Posterior vena cava (tissue), 2 donors: Measurements from ENCODE around the gene IFITM1. TPM values are rescaled to one million over a fixed set of nuclear protein-coding genes. Genes with fewer than 3 reads are reported as not detected.
"Not testable (repeated sequence)": the region's sequence is repeated elsewhere in the genome, so short reads cannot be mapped to it uniquely, and the experiment has no call there.

Experiments
- DNase-seq: peaks from one replicate; pipeline ENCODE4 v3.0.0-alpha.2; 2020; ENCODE audit warnings: low spot score
- intact Hi-C, 2 donors: fragments of 100-400 bp; cut with DNase I; formaldehyde crosslinking; loops; one replicate each; pipeline versions ENCODE4 v1.14.1 to v1.14.2; 2022 to 2023
- total RNA-seq, 2 donors: library from RNA; stranded (reverse); fragmentation: NEBNext Ultra II Directional; extraction: Animal tissue kit (Norgen Biotek cat#: 25700); gene quantifications; one replicate each; pipeline ENCODE4 v1.2.1, GENCODE V29; 2021
- donor health status: DM: yes; HTN: yes; CAD: no.
- donor health status: DM: yes; HTN: yes; CAD: no.

IFITM1 gene
- total RNA-seq, 2 donors from 2014 or later: 205 to 275 TPM

- DNase-seq: no peak
- intact Hi-C loops: no loop called here
These were observed 9.8 kb upstream of the IFITM1 start for GRCh38 chr11:304061-304506.

GRCh38 chr11:304915-305843, 8.7 kb upstream of the IFITM1 start:
- peak; percentile 86 for DNase-seq
- intact Hi-C loops: loop anchor here (5.0 kb wide), 1 partner anchor 52 kb away; no protein-coding TSS in a partner anchor

- no peak for DNase-seq
- intact Hi-C loops: loop anchor here (5.0 kb wide), 1 partner anchor 51 kb away; no protein-coding TSS in a partner anchor
These were observed 8.0 kb upstream of the IFITM1 start for GRCh38 chr11:305844-306211.

GRCh38 chr11:306645-307371, 7.0 kb upstream of the IFITM1 start:
- intact Hi-C loops: loop anchor here (5.0 kb wide), 1 partner anchor 50 kb away; no protein-coding TSS in a partner anchor
- no peak for DNase-seq

DNA sequence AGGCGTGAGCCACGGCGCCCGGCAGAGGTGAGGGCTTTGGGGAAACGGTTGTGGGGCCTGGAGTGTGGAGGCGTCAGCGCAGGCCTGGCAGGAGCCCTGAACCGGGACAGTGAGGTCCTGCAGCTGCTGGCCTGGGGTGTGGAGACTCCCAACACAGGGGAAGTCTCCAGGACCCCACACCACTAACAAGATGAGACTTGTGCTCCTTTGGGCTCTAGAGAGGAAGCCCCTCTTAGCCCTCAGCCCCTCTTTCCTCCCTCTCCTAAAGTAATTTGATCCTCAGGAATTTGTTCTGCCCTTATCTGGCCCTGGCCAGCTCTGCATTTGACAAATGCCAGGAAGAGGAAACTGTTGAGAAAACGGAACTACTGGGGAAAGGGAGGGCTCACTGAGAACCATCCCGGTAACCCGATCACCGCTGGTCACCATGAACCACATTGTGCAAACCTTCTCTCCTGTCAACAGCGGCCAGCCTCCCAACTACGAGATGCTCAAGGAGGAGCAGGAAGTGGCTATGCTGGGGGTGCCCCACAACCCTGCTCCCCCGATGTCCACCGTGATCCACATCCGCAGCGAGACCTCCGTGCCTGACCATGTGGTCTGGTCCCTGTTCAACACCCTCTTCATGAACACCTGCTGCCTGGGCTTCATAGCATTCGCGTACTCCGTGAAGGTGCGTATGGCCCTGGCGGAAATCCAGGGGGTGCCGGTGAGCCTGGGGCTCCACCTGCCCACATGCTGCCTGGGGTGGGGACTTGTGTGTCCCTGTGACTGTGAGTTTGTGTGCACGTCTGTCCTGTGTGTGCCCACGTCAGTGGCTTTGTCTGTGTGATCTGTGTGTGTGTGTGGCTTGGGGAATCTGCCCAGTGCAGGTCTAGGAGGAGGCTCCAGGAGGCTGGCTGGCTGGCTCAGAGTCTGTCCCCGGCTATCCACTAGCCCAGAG, 5.8 kb upstream of the IFITM1 start, which contains the start of gene IFITM2:
IFITM2 (plus strand) TSS at position 51 of the 943 bp plus-strand sequence; CDS start at position 428, 377 bp downstream.
- intact Hi-C loops: loop anchor here (5.0 kb wide), 1 partner anchor 49 kb away; no protein-coding TSS in a partner anchor
- DNase-seq: peak; percentile 94

GRCh38 chr11:308740-309665, 4.8 kb upstream of the IFITM1 start:
- intact Hi-C loops: loop anchor here (5.0 kb wide), 1 partner anchor 48 kb away; no protein-coding TSS in a partner anchor
- peak; percentile 75 for DNase-seq

DNA sequence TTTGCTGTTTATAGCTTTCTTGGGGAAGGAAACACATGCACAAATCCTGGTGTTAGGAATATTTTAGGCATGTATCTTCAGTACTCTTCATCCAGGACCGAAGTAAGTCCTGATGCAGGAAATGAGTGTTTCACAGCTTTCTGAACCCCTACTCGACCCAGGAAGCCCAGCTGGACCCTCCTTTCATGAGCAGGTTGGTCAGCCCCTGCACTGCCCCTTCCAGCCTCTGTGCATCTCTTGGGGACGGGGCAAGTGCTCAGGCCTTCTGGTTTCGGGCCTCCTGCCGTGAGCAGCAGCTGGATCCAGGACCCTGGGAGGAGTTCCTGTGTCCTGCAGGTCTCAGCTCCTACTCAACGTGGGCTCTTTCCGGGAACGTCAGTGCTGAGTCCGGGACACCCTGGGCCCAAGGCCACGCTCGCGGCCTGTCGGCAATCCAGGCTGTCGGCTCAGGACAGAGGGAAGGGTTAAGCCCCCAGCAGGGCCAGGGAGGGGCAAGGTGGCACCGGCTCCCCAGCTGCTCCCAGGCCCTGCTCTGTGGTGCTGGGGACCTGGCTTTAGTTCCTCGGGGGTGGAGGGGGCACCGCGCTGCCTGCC, 3.8 kb upstream of the IFITM1 start:
- DNase-seq: peak; percentile 79
- intact Hi-C loops: loop anchor here (5.0 kb wide), 1 partner anchor 47 kb away; no protein-coding TSS in a partner anchor

DNA sequence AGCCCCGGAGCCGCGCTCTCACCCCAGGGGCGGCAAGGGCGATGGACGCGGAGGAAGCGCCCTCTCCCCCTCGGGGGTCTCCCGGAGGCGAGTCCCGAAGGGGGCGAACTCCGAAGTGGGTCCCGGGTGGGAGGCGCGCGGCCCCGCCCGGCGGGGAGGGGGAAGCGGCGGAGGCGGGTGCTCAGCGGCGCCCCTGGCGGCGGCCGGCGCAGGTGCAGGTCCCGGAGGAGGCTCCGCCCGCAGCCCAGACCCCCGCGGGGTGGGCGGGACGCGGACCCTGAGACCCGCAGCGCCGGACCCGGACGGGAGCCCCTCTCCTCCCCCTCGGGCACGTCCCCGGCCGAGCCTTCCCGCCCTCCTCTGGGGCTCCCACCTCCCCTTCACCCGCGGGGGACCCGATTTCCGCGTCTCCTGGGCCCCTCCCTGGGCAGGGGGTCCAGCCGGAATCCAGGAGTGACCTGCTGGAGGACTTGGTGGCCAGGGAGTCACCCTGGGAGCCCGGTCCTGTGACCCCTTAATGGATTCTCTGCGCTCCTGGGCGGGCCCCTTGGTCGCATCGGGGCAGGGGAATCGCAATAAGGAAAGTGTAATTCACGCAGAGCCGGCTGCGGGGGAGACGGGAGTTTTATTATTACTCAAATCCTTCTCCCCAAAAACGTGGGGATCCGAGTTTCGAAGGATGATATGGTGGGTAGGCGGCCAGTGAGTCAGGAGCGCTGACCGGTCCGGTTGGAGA, 2.7 kb upstream of the IFITM1 start:
- intact Hi-C loops: not testable (repeated sequence)
- DNase-seq: peak; percentile 82

DNA sequence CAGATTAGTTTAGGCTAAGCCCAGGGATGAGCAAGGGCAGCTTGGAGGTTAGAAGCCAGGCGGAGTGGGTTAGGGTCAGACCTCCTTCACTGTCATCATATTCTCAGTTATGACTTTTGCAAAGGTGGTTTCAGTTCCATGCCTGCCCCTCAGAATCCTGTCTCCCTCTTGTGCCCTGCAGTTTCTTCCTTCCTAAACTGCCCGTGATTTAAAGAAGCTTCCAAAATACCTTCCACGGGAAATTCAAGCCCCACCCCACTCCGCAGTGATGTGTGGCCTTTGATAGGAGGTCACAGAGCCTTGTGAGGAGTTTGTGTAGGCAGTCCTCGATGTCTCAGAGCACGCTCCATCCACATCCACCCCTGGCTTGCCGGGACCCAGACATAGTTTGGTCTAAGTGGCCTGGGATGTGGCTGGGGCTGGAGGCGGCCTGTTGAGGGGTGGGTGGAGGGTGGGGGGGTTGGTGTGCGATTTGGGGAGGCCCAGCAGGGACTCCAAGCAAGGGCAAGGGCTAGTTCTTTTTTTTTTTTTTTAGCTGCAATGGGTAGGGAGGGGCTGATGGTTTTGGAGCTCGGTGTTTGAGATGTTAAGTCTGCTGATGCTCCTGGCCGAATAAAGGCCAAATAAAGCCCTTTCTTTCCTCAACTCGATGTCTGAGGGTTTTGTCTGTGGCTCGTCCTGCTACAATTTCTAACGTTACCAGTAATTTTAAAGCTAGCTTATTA, 1.6 kb upstream of the IFITM1 start:
- no peak for DNase-seq
- intact Hi-C loops: no loop called here

DNA sequence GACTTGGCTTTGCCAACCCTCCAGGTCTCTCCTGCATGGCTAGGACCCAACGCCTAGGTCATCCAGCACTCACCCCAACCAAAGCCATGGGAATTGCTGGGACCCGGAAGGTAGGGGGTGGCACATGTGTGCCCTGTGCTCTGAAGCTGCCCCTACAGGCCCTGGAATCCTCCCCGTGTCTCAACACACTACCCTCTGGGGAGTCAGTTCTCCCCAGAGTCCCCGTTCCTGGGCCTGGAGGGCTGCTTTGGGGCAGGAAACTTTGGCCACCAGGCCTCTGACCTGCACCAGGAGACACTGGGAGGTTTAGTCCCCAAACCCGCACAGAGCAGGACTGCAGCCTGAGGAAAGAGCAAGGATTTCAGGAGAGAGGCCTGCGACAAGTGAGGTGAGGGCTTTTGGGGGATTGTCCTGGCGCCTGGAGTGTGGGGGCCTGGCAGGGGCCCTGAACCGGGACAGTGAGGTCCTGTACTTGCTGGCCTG, 495 bp upstream of the IFITM1 start:
- intact Hi-C loops: no loop called here
- DNase-seq: peak; percentile 80

DNA sequence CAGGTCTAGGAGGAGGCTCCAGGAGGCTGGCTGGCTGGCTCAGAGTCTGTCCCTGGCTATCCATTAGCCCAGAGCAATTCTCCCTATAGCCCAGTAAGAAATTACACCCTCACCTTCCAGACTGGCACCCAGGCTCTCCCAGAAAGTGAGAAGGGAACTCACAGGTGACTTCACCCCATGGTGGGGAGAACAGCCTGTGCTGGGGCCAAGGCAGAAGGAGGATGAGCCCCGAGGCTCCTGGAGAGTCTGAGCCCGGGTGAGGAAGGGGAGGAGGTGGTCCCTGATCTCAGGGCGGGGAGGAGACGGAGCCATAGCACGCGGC, 675 bp downstream of the IFITM1 start:
- intact Hi-C loops, DNase-seq: not testable (repeated sequence)

- peak; percentile 64 for DNase-seq
These were observed 1.2 kb downstream of the IFITM1 start for GRCh38 chr11:315051-315481.

GRCh38 chr11:315516-315994, 1.7 kb downstream of the IFITM1 start:
- intact Hi-C loops: loop anchor here in 1 of 2 donors (5.0 kb wide), 1 partner anchor 37 kb away; no protein-coding TSS in a partner anchor
- peak; percentile 81 for DNase-seq

More at GRCh38 chr11:315051-315481, 1.2 kb downstream of the IFITM1 start:
- intact Hi-C loops: loop anchor here in 1 of 2 donors (5.0 kb wide), 1 partner anchor 37 kb away; no protein-coding TSS in a partner anchor

- DNase-seq: peak; percentile 84
- intact Hi-C loops: loop anchor here in 1 of 2 donors (5.0 kb wide), 1 partner anchor 36 kb away; no protein-coding TSS in a partner anchor
These were observed 2.3 kb downstream of the IFITM1 start for GRCh38 chr11:316031-316701.

DNA sequence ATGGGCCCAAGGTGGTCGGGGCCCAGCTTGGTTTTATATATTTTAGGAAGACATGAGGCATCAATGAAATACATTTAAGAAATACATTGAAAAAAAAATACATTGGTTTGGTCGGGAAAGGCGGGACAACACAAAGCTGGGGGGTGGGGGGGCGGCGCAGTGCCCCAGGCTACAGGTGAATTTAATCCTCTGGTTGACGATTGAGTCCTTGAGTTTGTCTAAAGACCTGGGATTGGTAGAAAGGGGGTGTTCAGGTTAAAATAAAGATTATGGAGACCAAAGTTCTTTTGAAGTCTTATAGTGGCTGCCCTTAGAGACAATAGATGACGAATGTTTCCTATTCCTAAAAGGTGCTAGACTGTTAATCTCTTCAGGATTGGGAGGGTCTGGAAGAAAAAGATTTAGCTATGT, 3.1 kb downstream of the IFITM1 start:
- intact Hi-C loops: loop anchor here in 1 of 2 donors (5.0 kb wide), 1 partner anchor 35 kb away; no protein-coding TSS in a partner anchor
- no peak for DNase-seq
